ENCODE results near the gene STK40. TPM values are rescaled to one million over a fixed set of nuclear protein-coding genes. Genes with fewer than 3 reads are reported as not detected.

Gene STK40
- total RNA-seq, 1 donor: 32.0 TPM

DNA sequence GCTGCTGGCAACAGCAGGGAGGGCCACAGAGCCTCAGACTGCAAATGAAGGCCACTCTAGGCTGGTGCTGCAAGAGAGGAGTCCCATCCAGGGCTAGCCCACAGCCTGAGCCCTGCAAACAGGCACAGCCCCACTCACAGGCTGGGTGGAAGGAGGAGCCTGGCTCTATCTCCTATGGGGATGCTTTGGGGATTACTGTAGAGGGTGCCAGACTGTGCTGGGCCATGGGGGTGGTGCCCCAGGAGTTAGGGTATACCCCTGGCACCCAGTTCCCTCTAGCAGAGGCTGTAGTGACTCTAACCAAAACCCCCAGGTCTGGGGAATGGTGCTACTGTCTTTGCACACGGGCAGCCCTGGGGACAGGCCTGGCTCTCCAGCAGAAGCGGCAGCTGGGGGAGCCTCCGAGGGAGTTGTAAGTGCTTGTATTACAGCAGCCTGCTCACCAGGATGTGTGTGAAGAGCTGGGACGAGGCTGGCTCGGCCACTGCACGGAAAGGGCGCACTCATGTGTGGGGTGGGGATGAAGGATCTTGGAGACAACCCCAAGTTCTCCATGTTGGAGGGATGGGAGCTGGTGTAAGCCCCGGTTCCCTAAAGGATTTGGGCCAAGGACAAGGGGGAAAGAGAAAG lies 38.9 kb downstream of the STK40 start:
- no peak for DNase-seq (ENCODE audit: low read depth in 2 of 3, low spot score in 2 of 3)

DNA sequence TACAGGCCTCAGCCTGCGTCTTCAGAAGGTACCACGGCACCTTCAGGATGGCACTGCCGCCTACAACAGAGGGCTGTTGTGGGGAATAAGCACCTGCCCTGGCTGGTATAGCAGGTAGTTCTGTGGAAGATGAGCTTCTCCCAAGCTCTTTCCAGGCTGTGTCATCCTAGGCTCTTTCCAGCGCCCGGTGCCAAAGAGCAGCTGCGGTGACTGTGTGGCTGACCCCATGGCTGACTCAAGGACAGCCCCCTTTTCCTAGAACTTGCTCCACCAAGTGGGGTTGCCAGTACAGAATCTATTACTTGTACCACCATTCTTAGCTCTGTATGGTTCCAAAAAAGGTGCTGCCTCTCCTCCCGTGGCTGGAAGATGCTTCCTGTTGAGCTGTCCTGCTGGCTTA lies 40.4 kb downstream of the STK40 start:
- DNase-seq (ENCODE audit: low read depth in 2 of 3, low spot score in 2 of 3): no peak

DNA sequence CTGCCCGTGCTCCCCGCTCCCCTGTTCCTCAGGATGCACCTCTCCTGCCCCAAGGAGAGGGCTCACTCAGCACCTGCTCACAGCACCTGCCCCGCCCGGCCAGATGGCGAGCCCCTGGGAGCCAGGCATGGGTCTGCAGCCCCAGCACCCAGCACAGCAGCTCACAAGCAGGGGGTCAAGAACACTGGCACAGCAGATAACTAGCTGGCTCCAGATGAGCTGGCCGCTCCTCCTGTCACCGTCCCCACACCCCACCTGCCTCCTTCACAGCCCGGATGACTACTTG lies 41.4 kb downstream of the STK40 start:
- no peak for DNase-seq (ENCODE audit: low read depth in 2 of 3, low spot score in 2 of 3)

DNA sequence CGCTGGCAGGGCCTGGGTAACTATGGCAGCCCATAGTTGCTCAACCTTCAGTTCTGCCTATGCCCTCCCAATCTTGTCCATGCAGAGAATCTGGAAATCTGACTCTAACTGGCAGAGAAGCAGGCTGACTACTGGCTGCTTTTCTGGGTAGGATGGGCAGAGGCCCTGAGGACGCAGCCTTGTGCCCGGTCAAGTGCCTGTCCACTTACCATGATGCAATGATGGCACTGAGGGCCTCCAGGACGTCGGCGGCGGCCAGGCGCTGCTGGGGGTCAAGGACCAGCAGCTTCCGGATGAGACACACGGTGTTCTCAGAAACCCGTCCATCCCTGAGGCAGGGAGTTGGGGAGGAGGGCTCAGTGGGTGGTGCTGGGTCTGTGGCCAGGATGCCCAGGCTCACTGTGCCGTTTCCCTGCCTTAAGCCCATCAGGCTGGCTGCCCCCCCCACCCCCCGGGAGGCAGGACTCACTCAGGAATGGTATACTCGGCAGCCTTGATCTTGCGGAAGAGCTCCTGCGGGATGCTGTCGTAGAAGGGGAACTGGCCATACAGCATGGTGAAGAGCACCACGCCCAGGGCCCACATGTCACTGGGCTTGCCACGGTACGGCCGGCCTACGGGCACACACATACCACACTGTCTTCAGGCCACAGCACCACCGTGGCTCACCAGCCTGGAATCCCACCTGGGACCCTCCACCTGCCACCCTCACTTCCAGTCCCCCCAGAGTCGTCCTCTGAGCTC lies 41.9 kb downstream of the STK40 start:
- DNase-seq (ENCODE audit: low read depth in 2 of 3, low spot score in 2 of 3): no peak

DNA sequence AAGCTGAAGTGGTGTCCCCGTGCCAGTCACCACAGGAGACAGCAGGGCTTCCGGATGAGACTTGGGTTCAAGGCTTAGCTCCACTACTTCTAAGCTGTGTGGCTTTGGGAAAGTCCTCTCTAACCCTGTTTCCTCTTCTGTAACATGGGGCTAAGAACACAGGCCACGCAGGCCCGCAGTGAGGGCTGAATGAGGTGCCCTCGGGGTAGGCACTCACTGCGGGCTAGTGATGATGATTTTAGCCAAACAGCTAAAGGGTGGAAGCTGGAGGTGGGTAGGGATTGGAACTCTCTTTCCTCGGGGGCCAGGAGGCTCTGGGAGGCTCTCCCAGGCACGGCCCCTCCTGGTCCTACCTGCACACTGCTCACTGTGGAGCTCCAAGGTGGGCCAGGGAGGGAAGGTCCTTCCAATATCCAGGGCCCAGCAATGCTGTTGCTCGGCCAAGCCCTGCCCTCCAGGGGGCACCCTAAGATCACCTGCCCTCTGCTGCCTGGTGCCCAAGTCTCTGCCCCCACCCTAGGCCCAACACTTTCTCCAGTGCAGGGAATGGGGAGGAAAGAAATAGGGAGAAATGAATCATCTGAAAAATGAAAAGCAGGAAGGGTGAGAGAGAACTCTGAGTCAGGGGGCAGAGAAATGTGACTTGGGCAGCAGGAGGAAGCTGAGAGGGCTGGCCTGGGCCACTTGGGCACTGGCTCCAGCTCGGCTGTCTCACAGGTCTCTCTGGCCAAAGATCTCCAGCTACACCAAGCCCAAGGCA lies 43.1 kb downstream of the STK40 start:
- peak in 1 of 3 donors; percentile 61 for DNase-seq (ENCODE audit: low read depth in 2 of 3, low spot score in 2 of 3)

DNA sequence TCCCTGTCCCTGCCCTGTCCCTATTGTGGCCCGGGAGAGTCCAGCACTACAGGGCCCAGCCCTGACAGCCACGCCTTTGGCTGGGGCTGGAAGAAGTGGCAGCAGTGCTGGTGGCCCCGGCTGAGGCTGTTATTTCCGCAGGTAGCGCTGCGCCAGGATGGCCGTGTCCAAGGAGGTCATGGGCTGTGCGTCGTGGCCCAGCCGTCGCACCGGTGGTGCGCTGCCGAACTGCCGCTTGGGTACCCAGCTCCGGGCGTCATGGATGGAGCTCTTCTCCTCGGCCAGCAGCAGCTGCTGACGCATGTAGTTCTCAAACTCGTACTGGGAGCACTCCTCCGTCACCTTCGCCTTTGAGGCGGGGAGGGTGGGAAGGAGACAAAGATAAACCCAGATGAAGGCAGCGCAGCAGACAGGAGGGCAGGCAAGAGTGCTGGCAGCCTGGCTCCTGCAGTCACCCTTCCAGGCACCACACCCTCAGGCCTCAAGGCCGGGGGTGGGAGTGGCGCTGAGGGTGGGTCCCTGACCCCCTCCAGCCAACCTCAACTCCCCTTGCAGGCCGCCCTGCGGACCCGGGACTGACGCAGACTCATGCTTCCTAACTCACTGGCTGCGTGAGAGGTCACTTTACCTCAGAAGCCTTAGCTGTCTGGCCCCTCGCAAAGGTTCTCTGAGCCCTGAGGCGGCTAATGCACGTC lies 44.0 kb downstream of the STK40 start:
- no peak for DNase-seq (ENCODE audit: low read depth in 2 of 3, low spot score in 2 of 3)

DNA sequence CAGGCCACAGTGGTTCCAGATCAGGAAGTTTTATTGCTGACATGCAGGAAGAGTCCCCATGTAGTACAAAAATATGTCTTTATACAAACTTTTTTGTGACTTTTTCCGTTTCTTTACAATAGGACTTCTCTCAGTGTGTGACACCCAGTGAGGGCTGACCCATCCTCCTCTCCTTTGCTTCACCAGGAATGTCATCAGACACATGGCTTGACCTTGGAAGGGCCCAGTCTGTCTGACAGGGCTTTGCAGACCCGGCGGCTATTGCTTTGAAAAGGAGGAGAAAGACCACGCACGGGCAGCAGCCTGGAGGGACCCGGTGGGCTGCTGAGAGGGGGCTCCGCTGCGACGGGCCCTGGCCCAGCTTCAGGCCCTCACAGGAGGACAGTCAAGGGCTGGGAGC lies 46.1 kb downstream of the STK40 start:
- no peak for DNase-seq (ENCODE audit: low read depth in 2 of 3, low spot score in 2 of 3)

DNA sequence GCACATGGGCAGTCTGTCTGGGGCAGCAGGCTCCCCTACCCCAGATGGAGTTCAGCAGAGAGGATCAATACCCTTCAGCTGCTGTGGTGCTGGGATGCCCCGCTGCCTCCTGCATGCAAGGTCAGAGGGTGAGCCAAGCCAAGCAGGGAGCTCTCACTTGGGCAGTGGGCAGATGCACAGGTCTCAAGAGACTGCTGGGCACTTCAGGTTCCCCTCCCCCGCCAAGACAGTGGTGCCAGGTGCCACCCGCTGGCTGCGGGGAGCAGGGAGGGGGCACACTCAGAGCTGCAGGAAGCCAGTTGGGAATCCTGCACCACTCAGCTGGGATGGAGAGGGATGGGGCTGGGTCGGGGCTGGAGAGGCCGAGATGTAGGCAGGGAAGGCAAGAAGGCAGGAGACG lies 46.5 kb downstream of the STK40 start:
- no peak for DNase-seq (ENCODE audit: low read depth in 2 of 3, low spot score in 2 of 3)

DNA sequence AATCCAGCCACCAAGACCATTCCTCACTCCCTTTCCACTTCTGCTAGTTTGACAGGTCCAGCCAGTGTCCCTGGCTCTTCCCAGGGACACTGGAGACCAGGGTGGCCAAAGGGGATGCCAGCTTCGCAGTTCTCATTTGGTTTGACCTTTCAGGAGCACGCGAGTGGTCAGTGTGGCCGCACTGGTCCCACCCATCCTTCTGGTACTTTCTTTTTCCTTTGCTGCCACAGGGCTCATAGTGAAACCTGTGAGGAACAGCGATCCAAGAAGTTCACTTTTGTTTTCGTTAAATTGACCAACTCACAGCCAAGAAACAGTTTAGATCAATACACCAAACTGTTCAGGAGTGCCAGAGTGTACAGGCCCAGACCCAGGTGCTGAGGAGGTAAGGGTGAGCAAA lies 47.9 kb downstream of the STK40 start:
- no peak for DNase-seq (ENCODE audit: low read depth in 2 of 3, low spot score in 2 of 3)

DNA sequence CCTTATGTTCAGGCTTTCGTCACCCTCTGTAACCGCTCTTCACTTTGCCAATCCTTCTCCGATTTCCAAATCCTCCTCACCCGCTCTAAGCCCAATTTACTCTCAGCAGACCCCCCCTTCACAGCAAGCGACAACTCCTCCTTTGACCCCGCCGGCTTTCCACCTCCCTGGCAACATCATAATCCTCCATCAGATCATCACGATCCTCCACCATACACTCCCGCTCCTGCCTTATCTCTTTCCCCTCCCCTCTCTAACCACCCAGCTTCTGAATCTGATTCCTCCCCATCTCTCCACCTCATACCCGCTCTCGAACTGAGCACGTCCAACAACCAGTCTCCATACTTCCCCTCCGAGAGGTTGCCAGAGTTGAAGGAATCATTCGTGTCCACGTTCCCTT lies 54.8 kb downstream of the STK40 start:
- DNase-seq (ENCODE audit: low read depth in 2 of 3, low spot score in 2 of 3): no peak

DNA sequence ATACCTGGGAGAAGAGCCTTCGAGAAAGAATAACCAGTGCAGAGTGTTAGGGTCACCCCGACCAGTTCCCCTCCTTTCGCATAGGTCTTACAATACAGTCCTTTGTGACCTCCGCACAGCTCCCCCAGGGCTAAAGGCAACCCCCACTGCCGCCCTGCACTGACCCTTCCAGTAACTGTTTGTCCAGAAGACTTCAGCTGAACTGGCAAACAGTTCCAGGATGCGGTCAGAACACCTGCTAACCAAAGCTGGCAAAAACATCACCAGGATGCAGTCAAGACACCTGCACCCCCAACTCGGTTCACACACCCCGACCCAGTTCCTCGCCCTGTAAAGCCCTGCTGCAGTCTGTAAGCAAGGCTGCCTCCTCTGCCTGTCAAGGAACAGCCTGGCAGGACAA lies 55.9 kb downstream of the STK40 start:
- no peak for DNase-seq (ENCODE audit: low read depth in 2 of 3, low spot score in 2 of 3)

DNA sequence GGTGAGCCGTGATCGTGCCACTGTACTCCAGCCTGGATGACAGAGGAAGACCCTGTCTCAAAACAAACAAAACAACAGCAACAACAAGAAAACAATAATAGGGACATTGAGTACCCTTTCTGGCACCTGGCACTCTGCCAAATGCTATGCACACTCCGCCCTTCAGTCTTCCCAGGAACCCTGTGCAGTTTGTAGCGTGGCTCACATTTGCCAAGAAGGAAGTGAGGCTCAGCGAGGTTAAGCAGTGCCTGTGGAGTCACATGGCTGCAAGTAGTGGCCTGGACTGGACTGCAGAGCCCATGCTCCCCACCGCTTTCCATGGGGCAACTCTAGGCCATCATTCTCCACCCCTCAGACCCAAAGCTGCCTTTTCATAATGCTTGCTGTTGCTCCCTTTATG lies 57.0 kb downstream of the STK40 start:
- no peak for DNase-seq (ENCODE audit: low read depth in 2 of 3, low spot score in 2 of 3)

DNA sequence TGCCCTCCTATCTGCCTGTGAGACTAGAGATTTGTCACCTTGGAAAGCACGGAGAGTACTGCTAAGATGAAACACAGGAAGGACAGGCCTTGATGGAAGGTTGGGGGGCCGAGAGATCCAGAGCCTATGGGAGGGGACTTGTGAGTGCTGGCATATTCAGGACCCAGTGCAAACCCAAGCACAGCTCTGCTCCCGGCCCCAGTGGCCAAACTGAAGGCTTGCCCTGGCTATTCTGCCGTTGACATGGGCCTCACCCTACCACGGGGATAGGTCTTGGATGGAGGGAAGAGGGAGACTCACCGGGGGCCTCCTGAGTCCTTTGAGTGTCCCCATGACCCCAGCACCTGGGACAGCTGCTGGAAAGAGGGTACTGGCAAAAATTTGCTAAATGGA lies 57.6 kb downstream of the STK40 start:
- no peak for DNase-seq (ENCODE audit: low read depth in 2 of 3, low spot score in 2 of 3)

DNA sequence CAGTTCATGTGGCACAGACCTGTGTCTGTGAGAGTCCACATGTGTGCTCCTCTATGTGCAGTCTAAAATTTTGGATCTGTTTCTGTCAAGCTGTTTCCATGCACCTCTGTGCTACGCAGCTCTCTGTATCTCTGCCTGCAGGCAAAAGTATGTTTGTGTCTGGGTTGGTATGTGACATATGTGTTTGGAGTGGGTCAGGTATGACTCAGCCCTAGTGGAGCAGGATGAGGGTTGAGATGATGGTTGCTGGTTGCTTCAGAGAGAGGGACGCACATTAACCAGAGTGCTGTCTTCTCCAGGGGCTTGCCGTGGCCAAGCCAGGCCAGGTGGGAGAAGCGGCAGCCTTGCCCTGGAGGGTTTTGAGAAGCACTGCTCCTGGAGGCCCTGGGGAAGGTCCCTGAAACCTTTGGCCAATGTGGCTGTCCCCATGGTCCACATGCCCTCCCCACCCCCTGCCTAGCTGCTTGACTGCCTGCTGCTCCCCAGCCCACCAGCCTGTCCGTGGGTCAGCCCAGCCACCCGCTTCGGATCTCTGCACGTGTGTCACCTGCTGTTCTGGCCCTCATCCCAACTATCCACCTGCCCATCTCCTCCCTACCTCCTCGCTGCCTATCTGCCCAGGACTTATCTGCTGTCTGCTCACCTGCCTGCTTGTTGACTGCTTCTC lies 58.2 kb downstream of the STK40 start:
- peak in 1 of 3 donors; percentile 49 for DNase-seq (ENCODE audit: low read depth in 2 of 3, low spot score in 2 of 3)

DNA sequence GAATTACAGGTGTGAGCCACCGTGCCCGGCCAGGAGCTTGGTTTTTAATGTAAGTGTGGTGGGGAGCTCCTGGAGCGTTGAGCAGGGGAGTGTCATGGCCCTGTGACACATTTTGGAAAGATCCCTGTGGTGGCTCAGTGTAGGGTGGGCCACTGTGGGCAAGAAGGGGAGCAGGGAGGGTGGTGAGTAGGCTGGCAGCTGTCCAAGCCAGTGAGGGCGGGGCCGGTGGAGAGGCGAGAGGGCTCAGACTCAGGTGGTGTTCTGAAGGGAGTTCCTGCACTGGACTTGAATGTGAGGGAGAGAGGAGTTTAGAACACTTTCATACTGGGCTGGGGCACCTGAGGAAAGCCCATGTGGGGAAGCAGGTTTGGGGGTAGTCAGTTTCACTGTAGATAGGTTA lies 59.2 kb downstream of the STK40 start:
- DNase-seq (ENCODE audit: low read depth in 2 of 3, low spot score in 2 of 3): peak in 1 of 3 donors; percentile 64

DNA sequence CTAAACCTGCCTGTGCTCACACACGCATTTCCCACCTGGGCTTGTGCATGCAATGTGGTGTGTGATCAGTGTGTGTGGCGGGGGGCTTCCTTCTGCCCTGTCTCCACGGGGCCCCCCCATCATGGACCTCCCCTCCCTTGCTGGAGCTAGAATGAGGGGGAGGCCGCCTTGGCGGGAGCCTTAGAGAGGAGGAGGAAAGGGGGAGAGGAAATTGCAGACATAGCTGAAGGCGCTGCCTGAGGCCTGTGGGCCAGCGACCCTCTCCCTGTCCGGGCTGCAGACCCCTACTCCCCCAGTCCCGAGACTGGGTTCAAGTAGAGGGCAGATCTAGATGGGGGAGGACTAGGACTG lies 61.4 kb downstream of the STK40 start:
- DNase-seq (ENCODE audit: low read depth in 2 of 3, low spot score in 2 of 3): no peak

DNA sequence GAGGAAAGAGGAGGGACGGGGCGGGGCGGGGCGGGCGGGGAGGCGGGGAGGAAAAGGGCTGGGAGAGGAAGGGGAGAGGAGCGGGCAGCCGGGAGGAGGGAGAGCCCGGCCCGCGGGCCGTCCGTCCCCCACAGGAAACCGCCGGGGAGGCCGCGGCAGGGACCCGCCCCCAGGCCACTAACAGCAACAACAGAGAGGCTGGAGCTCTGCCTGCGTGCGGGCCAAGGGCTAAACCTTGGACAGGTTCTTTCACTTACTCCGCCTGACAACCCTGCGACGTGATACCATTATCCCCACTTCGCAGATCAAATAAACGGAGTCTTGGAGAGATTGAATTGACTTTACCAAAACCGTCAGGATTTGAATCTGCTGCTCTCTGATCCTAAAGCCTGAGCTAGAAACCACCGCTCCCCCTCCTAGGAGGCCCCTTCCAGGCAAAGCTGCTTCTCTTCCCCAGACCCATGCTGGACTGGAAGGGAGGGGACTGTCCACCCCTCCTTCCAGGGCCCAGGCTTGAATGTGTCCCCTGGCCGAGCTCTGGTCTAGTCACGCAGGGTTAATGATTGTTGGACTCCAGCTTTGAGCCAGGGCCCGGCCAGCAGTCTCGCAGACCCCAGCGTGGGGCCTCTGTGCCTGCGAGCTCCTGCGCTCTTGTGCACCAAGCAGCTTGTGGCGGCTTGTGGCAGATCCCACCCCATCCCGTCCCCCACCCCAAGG lies 61.9 kb downstream of the STK40 start, which contains the start of gene EVA1B:
Gene EVA1B, minus strand, starts transcription at position 10 of the 717 bp plus-strand sequence. CDS start 608 bp downstream, outside the sequence.
- peak in 1 of 3 donors; percentile 44 for DNase-seq (ENCODE audit: low read depth in 2 of 3, low spot score in 2 of 3)

DNA sequence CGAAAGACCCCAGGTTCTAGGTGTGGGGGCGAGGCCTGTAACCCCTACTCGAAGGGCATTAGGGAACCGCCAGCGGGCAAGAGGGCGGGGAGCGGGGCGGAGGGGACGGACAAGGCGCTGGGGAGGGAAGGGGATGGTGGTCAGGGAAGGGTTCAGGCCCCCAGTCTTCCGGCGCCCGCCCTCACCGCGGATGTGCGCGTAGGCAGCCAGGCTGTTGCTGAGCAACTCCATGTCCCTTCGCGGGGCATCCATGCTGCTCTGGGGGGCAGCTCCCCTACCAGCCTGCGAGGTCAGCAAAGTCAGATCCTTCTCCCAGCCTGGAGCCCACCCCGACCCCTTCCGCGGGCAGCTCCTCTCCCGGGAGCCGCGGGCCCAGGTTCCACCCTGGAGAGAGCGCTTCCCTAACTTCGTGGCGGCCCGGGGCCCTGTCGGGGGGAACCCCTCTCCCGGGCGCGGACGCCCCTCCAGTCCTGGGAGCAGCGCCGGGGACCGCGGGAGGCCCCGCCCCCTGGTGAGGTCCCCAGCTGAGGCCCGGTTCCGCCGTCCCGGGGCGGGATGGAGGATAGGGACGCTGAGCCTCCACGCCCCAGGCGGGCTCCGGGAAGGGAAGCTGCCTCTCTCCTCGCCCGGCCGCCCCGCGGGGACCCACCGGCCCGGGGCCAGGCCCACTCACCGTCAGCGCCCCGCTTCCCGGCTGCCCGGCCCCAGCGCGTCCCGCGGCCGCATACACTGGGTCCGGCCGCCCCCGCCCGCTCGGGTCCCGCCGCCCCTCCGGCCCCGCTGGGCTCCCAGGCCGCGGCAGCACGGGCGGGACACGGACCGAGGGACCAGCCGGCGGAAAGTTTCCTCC lies 62.7 kb downstream of the STK40 start:
- peak in 2 of 3 donors; percentile 64 to 69 for DNase-seq (ENCODE audit: low read depth in 2 of 3, low spot score in 2 of 3)

DNA sequence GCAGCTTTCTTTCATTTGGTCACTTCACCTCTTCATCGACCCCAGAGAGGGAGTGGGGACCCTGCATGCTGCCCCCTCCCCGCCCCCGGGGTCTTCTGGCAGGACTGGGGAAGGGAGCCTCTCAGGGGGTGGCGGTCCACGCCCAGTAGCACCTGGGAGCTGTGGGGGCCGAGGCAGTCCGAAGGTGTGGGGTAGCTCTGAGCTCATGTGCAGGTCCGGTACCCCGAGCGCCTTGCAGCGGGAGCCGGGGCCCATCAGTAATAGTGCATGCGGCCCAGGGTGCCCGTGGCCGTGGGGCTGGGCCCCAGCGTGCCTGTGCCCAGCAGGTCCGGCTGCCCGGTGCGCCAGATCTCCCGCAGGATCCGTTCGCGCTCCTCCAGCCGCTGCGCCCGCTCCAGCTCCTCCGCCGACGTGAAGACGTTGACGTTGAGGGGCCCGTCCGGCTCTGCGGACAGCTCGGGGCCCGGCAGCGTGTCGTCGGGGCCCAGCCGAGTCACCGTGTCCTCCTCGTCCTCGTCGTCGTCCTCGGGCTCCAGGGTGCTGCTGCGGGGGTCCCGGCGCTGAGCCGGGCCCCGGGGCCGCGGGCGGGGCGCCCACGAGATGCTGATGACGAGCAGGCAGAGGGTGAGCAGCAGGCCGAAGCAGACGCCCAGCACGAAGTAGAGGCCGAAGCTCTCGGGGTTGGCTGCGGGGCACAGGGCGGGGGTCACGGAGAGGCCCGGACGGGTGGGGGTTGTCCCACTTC lies 63.5 kb downstream of the STK40 start:
- no peak for DNase-seq (ENCODE audit: low read depth in 2 of 3, low spot score in 2 of 3)
